Stomach (tissue), 4 donors: Measurements from ENCODE around the gene PGA3.

Experiments
- EP300 ChIP-seq: sonication (generic); formaldehyde crosslinking; IDR thresholded peaks from one replicate; pipeline ENCODE4 v1.6.1; 2017; ENCODE audit warnings: antibody characterized with exemption
- POLR2A ChIP-seq, 4 donors: fragments of 450-650 bp; IDR thresholded peaks; one replicate each; pipeline ENCODE4 v1.6.1; 2016; ENCODE audit warnings: antibody characterized with exemption in 4 of 4, control low read depth in 2 of 4, mild to moderate bottlenecking in 1 of 4, moderate library complexity in 1 of 4
- POLR2AphosphoS5 ChIP-seq, 3 donors: sonication (generic); formaldehyde crosslinking; IDR thresholded peaks; one replicate each; pipeline ENCODE4 v1.6.1; 2016; ENCODE audit warnings: antibody characterized with exemption in 3 of 3
- TF ChIP-seq, protein P1 (sequence below), 7 experiments: fragments of 450-650 bp in 4 of 7; fragments of 200-600 bp in 3 of 7; sonication (generic) in 3 of 7; IDR thresholded peaks; one replicate each; pipeline ENCODE4 v1.5.1; 2016 to 2019; ENCODE audit warnings: antibody characterized with exemption in 7 of 7, control low read depth in 2 of 7, mild to moderate bottlenecking in 1 of 7

DNA sequence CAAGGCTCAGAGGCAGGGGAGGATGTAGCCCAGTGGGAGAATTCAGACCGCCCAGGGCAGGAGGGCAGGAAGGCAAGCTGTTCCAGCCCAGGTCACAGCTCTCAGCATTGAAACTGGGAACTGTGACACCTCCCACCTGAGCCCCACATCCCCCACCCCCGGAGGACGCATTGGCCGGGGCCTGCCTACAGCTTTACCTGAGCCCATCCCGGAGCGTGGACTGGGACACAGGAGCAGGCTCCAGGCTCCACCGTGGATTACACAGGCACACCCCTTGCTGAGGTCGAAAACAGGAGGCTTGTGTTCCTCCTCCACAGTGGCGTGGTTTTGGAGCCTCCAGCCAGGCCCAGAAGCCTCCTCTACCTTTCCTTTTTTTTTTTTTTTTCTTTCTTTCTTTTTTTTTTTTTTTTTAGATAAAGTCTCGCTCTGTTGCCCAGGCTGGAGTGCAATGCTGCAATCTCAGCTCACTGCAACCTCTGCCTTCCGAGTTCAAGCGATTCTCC is 9.1 kb upstream of the PGA3 start:
- TF ChIP-seq, protein P1, sequence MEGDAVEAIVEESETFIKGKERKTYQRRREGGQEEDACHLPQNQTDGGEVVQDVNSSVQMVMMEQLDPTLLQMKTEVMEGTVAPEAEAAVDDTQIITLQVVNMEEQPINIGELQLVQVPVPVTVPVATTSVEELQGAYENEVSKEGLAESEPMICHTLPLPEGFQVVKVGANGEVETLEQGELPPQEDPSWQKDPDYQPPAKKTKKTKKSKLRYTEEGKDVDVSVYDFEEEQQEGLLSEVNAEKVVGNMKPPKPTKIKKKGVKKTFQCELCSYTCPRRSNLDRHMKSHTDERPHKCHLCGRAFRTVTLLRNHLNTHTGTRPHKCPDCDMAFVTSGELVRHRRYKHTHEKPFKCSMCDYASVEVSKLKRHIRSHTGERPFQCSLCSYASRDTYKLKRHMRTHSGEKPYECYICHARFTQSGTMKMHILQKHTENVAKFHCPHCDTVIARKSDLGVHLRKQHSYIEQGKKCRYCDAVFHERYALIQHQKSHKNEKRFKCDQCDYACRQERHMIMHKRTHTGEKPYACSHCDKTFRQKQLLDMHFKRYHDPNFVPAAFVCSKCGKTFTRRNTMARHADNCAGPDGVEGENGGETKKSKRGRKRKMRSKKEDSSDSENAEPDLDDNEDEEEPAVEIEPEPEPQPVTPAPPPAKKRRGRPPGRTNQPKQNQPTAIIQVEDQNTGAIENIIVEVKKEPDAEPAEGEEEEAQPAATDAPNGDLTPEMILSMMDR (IDR thresholded peaks at IDR 0.05) = no peak
- TF ChIP-seq POLR2A (IDR thresholded peaks at IDR 0.05) (no peak), POLR2AphosphoS5 (IDR thresholded peaks at IDR 0.05) (peak in 2 of 3 donors; percentile 3 to 21), EP300 (no peak)
